ENCODE measurements around the gene BCORL1. TPM values are rescaled to one million over a fixed set of nuclear protein-coding genes. Genes with fewer than 3 reads are reported as not detected.

The BCORL1 gene
- total RNA-seq, 1 donor from 2014 or later = 24.0 TPM

GRCh38 chrX:130020661-130021324 lies 38.4 kb downstream of the BCORL1 start:
- Mint-ChIP-seq H3K27ac (no peak overlapping the region), H3K27me3 (no peaks in the 10 kb centered on the region), H3K4me3 (no peak overlapping the region), H3K9me3 (no peaks in the 10 kb centered on the region), H3K36me3 (peaks cover 6% of the 10 kb centered on the region), H3K4me1 (ENCODE audit: unreplicated experiment) (no peaks in the 10 kb centered on the region)
- DNase-seq (ENCODE audit: extremely low spot score, unreplicated experiment) = no peak
- TF ChIP-seq, protein P1, sequence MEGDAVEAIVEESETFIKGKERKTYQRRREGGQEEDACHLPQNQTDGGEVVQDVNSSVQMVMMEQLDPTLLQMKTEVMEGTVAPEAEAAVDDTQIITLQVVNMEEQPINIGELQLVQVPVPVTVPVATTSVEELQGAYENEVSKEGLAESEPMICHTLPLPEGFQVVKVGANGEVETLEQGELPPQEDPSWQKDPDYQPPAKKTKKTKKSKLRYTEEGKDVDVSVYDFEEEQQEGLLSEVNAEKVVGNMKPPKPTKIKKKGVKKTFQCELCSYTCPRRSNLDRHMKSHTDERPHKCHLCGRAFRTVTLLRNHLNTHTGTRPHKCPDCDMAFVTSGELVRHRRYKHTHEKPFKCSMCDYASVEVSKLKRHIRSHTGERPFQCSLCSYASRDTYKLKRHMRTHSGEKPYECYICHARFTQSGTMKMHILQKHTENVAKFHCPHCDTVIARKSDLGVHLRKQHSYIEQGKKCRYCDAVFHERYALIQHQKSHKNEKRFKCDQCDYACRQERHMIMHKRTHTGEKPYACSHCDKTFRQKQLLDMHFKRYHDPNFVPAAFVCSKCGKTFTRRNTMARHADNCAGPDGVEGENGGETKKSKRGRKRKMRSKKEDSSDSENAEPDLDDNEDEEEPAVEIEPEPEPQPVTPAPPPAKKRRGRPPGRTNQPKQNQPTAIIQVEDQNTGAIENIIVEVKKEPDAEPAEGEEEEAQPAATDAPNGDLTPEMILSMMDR (conservative IDR thresholded peaks at IDR 0.05) = no peak

DNA sequence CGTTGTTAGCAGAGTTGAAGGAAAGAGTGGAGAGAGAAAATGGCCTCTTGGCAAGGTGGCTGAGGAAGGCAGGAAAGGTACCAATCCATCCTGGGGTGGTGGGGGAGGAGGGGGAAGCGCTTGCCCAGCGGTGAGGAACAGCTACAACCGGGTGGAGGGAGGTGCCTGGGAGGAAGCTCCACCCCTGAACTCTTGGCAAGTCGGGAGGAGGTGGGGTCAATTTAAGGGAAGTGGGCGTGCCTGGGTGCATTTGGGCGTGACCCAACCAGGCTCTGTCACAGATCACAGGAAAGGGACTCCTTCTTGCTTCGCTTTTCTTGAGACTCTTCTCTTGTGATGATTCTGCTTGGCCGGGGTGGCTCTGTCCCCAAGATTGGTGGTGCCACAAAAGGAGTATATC lies 41.7 kb downstream of the BCORL1 start:
- Mint-ChIP-seq H3K4me3 (no peak overlapping the region), H3K27me3 (no peaks in the 10 kb centered on the region), H3K36me3 (peaks cover 8% of the 10 kb centered on the region), H3K27ac (peak overlapping the region; percentile 49), H3K9me3 (no peaks in the 10 kb centered on the region), H3K4me1 (ENCODE audit: unreplicated experiment) (no peaks in the 10 kb centered on the region)
- DNase-seq (ENCODE audit: extremely low spot score, unreplicated experiment) = no peak
- TF ChIP-seq, protein P1 (conservative IDR thresholded peaks at IDR 0.05) = no peak

DNA sequence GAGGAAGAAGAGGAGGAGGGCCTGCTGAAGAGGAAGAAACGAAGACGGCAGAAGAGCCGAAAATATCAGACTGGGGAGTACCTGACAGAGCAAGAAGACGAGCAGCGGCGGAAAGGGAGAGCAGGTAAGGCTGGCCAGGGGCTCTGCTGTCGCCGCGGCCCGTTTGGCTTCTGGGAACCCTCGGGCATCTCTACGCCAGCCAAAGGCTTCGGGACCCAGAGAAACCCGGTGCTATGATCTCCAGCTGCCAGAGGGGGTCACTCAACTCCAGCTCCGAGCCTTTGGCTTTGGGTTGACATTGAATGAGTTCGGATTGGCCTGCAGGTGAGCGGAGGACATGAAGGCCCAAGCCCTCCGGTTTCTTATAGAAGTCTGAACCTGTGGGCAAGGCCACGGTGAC lies 42.8 kb downstream of the BCORL1 start:
- no peak for DNase-seq (ENCODE audit: extremely low spot score, unreplicated experiment)
- Mint-ChIP-seq H3K9me3 (no peaks in the 10 kb centered on the region), H3K27me3 (no peaks in the 10 kb centered on the region), H3K27ac (no peak overlapping the region), H3K4me1 (ENCODE audit: unreplicated experiment) (no peaks in the 10 kb centered on the region), H3K36me3 (peaks cover 8% of the 10 kb centered on the region), H3K4me3 (no peak overlapping the region)
- TF ChIP-seq, protein P1 (conservative IDR thresholded peaks at IDR 0.05) = no peak

DNA sequence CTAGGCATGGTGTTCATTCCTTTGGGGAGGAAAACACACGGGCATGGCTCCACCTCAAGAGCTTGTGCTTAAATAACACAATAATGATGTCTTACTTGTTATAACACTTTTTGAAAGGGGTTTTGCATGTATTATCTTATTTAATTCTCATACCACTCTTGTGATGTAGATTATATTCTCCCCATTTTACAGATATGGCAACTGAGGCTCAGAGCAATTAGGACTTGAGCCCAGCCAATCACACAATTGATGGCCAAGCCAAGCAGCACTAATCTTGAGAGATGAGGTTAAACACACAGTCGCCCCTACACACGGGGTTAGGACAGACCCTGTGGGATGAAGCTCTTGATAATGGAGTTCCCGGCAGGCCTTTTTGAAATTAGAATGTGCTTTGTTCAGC lies 45.1 kb downstream of the BCORL1 start:
- Mint-ChIP-seq H3K27me3 (no peaks in the 10 kb centered on the region), H3K4me3 (no peak overlapping the region), H3K4me1 (ENCODE audit: unreplicated experiment) (no peaks in the 10 kb centered on the region), H3K36me3 (peaks cover 12% of the 10 kb centered on the region), H3K27ac (no peak overlapping the region), H3K9me3 (no peaks in the 10 kb centered on the region)
- no peak for DNase-seq (ENCODE audit: extremely low spot score, unreplicated experiment)
- TF ChIP-seq, protein P1 (conservative IDR thresholded peaks at IDR 0.05) = no peak

- H3K4me1 Mint-ChIP-seq (ENCODE audit: unreplicated experiment) = no peaks in the 10 kb centered on the region
- H3K27me3 Mint-ChIP-seq = no peaks in the 10 kb centered on the region
- H3K27ac Mint-ChIP-seq = no peak overlapping the region
- H3K4me3 Mint-ChIP-seq = no peak overlapping the region
- H3K9me3 Mint-ChIP-seq = no peaks in the 10 kb centered on the region
- DNase-seq (ENCODE audit: extremely low spot score, unreplicated experiment) = no peak
- H3K36me3 Mint-ChIP-seq = peaks cover 12% of the 10 kb centered on the region
- TF ChIP-seq, protein P1 (conservative IDR thresholded peaks at IDR 0.05) = peak; percentile 73
Observed at GRCh38 chrX:130028196-130028595, 45.8 kb downstream of the BCORL1 start.

Data from type B pancreatic cell (in vitro differentiated cells).